Measurements from ENCODE around the gene ALKBH4.

The ALKBH4 gene

DNA sequence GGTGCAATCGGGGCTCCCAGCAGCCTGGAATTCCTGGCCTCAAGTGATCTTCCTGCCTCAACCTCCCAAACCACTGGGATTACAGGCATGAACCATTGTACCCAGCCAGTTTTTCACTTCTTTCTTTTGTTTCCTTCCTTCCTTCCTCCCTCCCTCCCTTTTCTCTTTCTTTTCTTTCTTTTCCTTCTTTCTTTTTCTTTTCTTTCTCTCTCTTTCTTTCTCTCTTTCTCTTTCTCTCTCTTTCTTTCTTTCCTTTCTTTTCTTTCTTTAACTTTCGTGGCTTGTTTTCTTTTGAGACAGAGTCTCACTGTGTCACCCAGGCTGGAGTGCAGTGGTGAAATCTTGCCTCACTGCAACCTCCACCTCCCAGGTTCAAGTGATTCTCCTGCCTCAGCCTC is 19.0 kb downstream of the ALKBH4 start:
- Histone ChIP-seq H3K27me3 (ENCODE audit: control insufficient read depth in 3 of 3, insufficient read depth in 3 of 3, low read depth in 1 of 3, low read length in 3 of 3) (no peaks in the 10 kb centered on the region), H3K4me3 (ENCODE audit: low read length in 2 of 2) (no peak overlapping the region), H3K4me2 (ENCODE audit: insufficient read depth, low read length, poor library complexity, severe bottlenecking) (no peak overlapping the region), H3K27ac (replicated peaks; ENCODE audit: low read length) (no peak overlapping the region), H3K4me1 (ENCODE audit: control insufficient read depth in 2 of 2, insufficient read depth in 1 of 2, low read depth in 1 of 2, low read length in 2 of 2) (no peaks in the 10 kb centered on the region), H3K23ac (ENCODE audit: low read depth, low read length, poor library complexity) (no peak overlapping the region), H3K79me1 (ENCODE audit: low read depth, low read length) (no peaks in the 10 kb centered on the region), H2BK12ac (ENCODE audit: low read length) (no peak overlapping the region), H4K8ac (ENCODE audit: low read depth, low read length) (no peak overlapping the region), H3K9ac (ENCODE audit: low read depth, low read length, poor library complexity) (no peak overlapping the region), H4K91ac (ENCODE audit: low read depth, low read length, poor library complexity) (no peak overlapping the region), H3K9me3 (replicated peaks in 1 of 2; ENCODE audit: control insufficient read depth in 2 of 2, insufficient read depth in 1 of 2, low read depth in 1 of 2, low read length in 2 of 2) (no peaks in the 10 kb centered on the region), H3K36me3 (replicated peaks in 1 of 2; ENCODE audit: control insufficient read depth in 2 of 2, insufficient read depth in 2 of 2, low read length in 2 of 2) (peaks cover 18 to 61% of the 10 kb centered on the region in 2 donors), H2BK120ac (ENCODE audit: low read depth, low read length) (no peak overlapping the region), H3K4ac (ENCODE audit: low read length) (no peak overlapping the region), H3K18ac (ENCODE audit: low read length) (no peak overlapping the region), H2BK15ac (ENCODE audit: low read length) (no peak overlapping the region), H3K14ac (ENCODE audit: low read length) (no peak overlapping the region), H2BK5ac (ENCODE audit: low read length) (no peak overlapping the region), H2AK5ac (ENCODE audit: low read depth, low read length) (no peak overlapping the region), H2AFZ (ENCODE audit: low read length) (no peak overlapping the region)
- no peak for DNase-seq (ENCODE audit: low spot score)
- WGBS, 2 donors (ENCODE audit: extremely low coverage in 2 of 2, insufficient read length in 2 of 2, insufficient replicate concordance in 1 of 2), result no CpG with 5 or more reads among the region's 2 CpGs

DNA sequence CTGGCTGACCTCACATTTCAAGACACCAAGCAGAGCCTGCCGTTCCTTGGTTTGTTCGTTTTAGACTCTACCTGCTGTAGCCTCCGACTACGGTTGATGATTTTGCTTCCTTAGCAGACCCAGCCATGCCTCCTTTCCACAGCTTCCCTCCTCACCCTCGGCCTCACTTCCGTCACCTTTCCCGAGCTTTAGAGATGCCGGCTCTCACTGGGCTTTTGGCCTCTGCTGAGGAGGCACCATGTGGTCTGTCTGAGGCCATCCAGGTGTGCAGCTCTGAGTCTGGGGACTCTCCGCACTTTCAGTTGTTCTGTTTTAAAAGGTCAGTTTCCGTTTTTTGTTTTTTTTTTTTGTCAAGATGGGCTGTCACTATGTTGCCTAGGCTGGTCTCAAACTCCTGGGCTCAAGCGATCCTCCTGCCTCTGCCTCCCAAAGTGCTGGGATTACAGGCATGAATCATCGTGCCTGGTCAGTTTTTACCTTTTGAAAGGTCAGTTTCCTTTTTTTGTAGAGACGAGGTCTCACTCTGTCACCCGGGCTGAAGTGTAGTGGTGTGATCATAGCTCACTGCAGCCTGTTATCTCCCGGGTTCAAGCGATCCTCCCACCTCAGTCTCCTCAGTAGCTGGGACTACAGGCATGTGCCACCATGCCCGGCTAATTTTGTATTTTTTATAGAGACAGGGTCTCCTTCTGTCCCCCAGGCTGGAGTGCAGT is 19.5 kb downstream of the ALKBH4 start:
- H3K27ac ChIP-seq (replicated peaks; ENCODE audit: low read length), result no peak overlapping the region
- H2BK5ac ChIP-seq (ENCODE audit: low read length), result no peak overlapping the region
- no peak overlapping the region for H4K91ac ChIP-seq (ENCODE audit: low read depth, low read length, poor library complexity)
- no peaks in the 10 kb centered on the region for H3K9me3 ChIP-seq (replicated peaks in 1 of 2; ENCODE audit: control insufficient read depth in 2 of 2, insufficient read depth in 1 of 2, low read depth in 1 of 2, low read length in 2 of 2)
- H2BK120ac ChIP-seq (ENCODE audit: low read depth, low read length), result no peak overlapping the region
- no peak overlapping the region for H3K9ac ChIP-seq (ENCODE audit: low read depth, low read length, poor library complexity)
- no peak overlapping the region for H3K4me2 ChIP-seq (ENCODE audit: insufficient read depth, low read length, poor library complexity, severe bottlenecking)
- H3K18ac ChIP-seq (ENCODE audit: low read length), result no peak overlapping the region
- no peak overlapping the region for H2AK5ac ChIP-seq (ENCODE audit: low read depth, low read length)
- peaks cover 18 to 66% of the 10 kb centered on the region in 2 donors for H3K36me3 ChIP-seq (replicated peaks in 1 of 2; ENCODE audit: control insufficient read depth in 2 of 2, insufficient read depth in 2 of 2, low read length in 2 of 2)
- no peak overlapping the region for H4K8ac ChIP-seq (ENCODE audit: low read depth, low read length)
- H2BK12ac ChIP-seq (ENCODE audit: low read length), result no peak overlapping the region
- no peak overlapping the region for H2AFZ ChIP-seq (ENCODE audit: low read length)
- no CpG with 5 or more reads among the region's 17 CpGs for WGBS, 2 donors (ENCODE audit: extremely low coverage in 2 of 2, insufficient read length in 2 of 2, insufficient replicate concordance in 1 of 2)
- no peaks in the 10 kb centered on the region for H3K79me1 ChIP-seq (ENCODE audit: low read depth, low read length)
- H3K23ac ChIP-seq (ENCODE audit: low read depth, low read length, poor library complexity), result peak overlapping the region; percentile 65
- H2BK15ac ChIP-seq (ENCODE audit: low read length), result no peak overlapping the region
- no peaks in the 10 kb centered on the region for H3K4me1 ChIP-seq (ENCODE audit: control insufficient read depth in 2 of 2, insufficient read depth in 1 of 2, low read depth in 1 of 2, low read length in 2 of 2)
- H3K4me3 ChIP-seq (ENCODE audit: low read length in 2 of 2), result no peak overlapping the region
- no peak overlapping the region for H3K14ac ChIP-seq (ENCODE audit: low read length)
- DNase-seq (ENCODE audit: low spot score), result no peak
- no peak overlapping the region for H3K4ac ChIP-seq (ENCODE audit: low read length)
- no peaks in the 10 kb centered on the region for H3K27me3 ChIP-seq (ENCODE audit: control insufficient read depth in 3 of 3, insufficient read depth in 3 of 3, low read depth in 1 of 3, low read length in 3 of 3)

DNA sequence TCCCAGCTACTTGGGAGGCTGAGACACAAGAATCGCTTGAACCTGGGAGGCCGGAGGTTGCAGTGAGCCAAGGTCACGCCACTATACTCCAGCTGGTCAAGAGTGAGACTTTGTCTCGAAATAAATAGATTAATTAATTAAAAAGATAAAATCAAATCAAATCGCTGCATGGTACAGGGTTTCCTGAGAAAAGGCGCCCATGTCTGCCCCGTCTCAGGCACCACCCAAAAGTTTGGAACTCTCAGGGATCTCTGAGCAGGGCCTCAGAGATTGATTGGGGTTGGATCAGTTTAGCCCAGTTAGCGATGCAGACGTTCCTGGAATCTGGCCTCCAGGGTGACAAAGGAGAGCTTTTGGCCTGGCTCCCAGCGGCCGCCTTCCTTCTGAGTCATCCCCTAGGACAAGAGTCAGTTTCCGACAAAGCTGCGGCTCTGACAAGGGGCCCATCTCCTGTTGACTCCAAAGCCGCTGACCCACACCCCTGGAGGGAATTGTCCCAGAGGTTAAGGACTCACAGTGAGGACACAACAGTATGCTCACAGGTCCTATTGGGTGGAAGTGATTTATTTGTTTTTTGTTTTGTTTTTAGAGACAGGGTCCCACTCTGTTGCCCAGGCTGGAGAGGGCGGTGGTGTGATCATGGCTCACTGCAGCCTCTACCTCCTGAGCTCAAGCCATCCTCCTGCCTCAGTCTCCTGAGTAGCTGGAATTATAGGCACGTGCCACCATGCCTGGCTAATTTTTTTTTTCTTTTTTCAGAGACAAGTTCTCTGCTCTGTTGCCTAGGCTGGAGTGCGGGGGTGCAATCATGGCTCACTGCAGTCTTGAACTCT is 24.5 kb downstream of the ALKBH4 start:
- no CpG with 5 or more reads among the region's 17 CpGs for WGBS, 2 donors (ENCODE audit: extremely low coverage in 2 of 2, insufficient read length in 2 of 2, insufficient replicate concordance in 1 of 2)
- no peak overlapping the region for H4K8ac ChIP-seq (ENCODE audit: low read depth, low read length)
- H3K79me1 ChIP-seq (ENCODE audit: low read depth, low read length), result peaks cover 3% of the 10 kb centered on the region
- H3K4me2 ChIP-seq (ENCODE audit: insufficient read depth, low read length, poor library complexity, severe bottlenecking), result no peak overlapping the region
- no peak overlapping the region for H3K14ac ChIP-seq (ENCODE audit: low read length)
- H3K23ac ChIP-seq (ENCODE audit: low read depth, low read length, poor library complexity), result no peak overlapping the region
- no peak overlapping the region for H3K4me3 ChIP-seq (ENCODE audit: low read length in 2 of 2)
- H2BK12ac ChIP-seq (ENCODE audit: low read length), result no peak overlapping the region
- no peak overlapping the region for H3K9ac ChIP-seq (ENCODE audit: low read depth, low read length, poor library complexity)
- no peak overlapping the region for H3K18ac ChIP-seq (ENCODE audit: low read length)
- no peaks in the 10 kb centered on the region for H3K9me3 ChIP-seq (replicated peaks in 1 of 2; ENCODE audit: control insufficient read depth in 2 of 2, insufficient read depth in 1 of 2, low read depth in 1 of 2, low read length in 2 of 2)
- H2BK120ac ChIP-seq (ENCODE audit: low read depth, low read length), result no peak overlapping the region
- H3K36me3 ChIP-seq (replicated peaks in 1 of 2; ENCODE audit: control insufficient read depth in 2 of 2, insufficient read depth in 2 of 2, low read length in 2 of 2), result peaks cover 13 to 75% of the 10 kb centered on the region in 2 donors
- H2AFZ ChIP-seq (ENCODE audit: low read length), result no peak overlapping the region
- no peak overlapping the region for H3K4ac ChIP-seq (ENCODE audit: low read length)
- H2BK15ac ChIP-seq (ENCODE audit: low read length), result no peak overlapping the region
- no peak overlapping the region for H4K91ac ChIP-seq (ENCODE audit: low read depth, low read length, poor library complexity)
- DNase-seq (ENCODE audit: low spot score), result peak; percentile 48
- no peak overlapping the region for H2BK5ac ChIP-seq (ENCODE audit: low read length)
- no peak overlapping the region for H2AK5ac ChIP-seq (ENCODE audit: low read depth, low read length)
- H3K4me1 ChIP-seq (ENCODE audit: control insufficient read depth in 2 of 2, insufficient read depth in 1 of 2, low read depth in 1 of 2, low read length in 2 of 2), result no peaks in the 10 kb centered on the region
- no peaks in the 10 kb centered on the region for H3K27me3 ChIP-seq (ENCODE audit: control insufficient read depth in 3 of 3, insufficient read depth in 3 of 3, low read depth in 1 of 3, low read length in 3 of 3)
- peak overlapping the region; percentile 66 for H3K27ac ChIP-seq (replicated peaks; ENCODE audit: low read length)

DNA sequence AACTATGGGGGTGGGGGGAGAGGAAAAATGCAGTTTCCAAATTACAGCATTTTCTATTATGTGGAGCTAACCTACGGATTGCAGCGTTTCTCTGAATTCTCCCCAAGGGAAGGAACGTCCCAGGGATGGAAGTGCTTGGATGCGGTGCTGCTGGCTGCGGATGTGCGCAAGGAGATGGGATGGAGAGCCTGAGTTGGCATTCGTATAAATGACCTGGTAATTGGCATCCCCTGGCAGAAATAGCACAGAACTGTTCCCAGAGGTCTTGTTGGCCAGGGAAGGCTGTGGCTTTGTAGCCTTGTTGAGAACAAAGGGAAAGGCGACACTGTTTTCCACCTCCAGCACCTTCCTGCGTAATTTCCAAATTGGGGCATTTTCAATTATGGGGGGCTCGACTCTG is 28.5 kb downstream of the ALKBH4 start:
- Histone ChIP-seq H3K36me3 (replicated peaks in 1 of 2; ENCODE audit: control insufficient read depth in 2 of 2, insufficient read depth in 2 of 2, low read length in 2 of 2) (peaks cover 6 to 54% of the 10 kb centered on the region in 2 donors), H3K23ac (ENCODE audit: low read depth, low read length, poor library complexity) (no peak overlapping the region), H4K8ac (ENCODE audit: low read depth, low read length) (no peak overlapping the region), H4K91ac (ENCODE audit: low read depth, low read length, poor library complexity) (no peak overlapping the region), H3K9me3 (replicated peaks in 1 of 2; ENCODE audit: control insufficient read depth in 2 of 2, insufficient read depth in 1 of 2, low read depth in 1 of 2, low read length in 2 of 2) (no peaks in the 10 kb centered on the region), H3K4me1 (ENCODE audit: control insufficient read depth in 2 of 2, insufficient read depth in 1 of 2, low read depth in 1 of 2, low read length in 2 of 2) (peaks cover 8 to 21% of the 10 kb centered on the region in 2 donors), H3K9ac (ENCODE audit: low read depth, low read length, poor library complexity) (no peak overlapping the region), H2AK5ac (ENCODE audit: low read depth, low read length) (no peak overlapping the region), H3K4ac (ENCODE audit: low read length) (no peak overlapping the region), H3K4me3 (ENCODE audit: low read length in 2 of 2) (no peak overlapping the region), H2AFZ (ENCODE audit: low read length) (no peak overlapping the region), H3K27me3 (ENCODE audit: control insufficient read depth in 3 of 3, insufficient read depth in 3 of 3, low read depth in 1 of 3, low read length in 3 of 3) (no peaks in the 10 kb centered on the region), H3K14ac (ENCODE audit: low read length) (no peak overlapping the region), H3K27ac (replicated peaks; ENCODE audit: low read length) (no peak overlapping the region), H2BK15ac (ENCODE audit: low read length) (no peak overlapping the region), H3K18ac (ENCODE audit: low read length) (no peak overlapping the region), H2BK120ac (ENCODE audit: low read depth, low read length) (no peak overlapping the region), H2BK12ac (ENCODE audit: low read length) (no peak overlapping the region), H3K79me1 (ENCODE audit: low read depth, low read length) (peaks cover 11% of the 10 kb centered on the region), H2BK5ac (ENCODE audit: low read length) (no peak overlapping the region), H3K4me2 (ENCODE audit: insufficient read depth, low read length, poor library complexity, severe bottlenecking) (no peak overlapping the region)
- WGBS, 2 donors (ENCODE audit: extremely low coverage in 2 of 2, insufficient read length in 2 of 2, insufficient replicate concordance in 1 of 2), result no CpG with 5 or more reads among the region's 10 CpGs
- DNase-seq (ENCODE audit: low spot score), result no peak
